Activated CD4-positive, alpha-beta T cell treated with anti-CD3 and anti-CD28 coated beads for 48 hours (primary cell): Measurements from ENCODE around the gene EVL.
A peak's percentile ranks its signal among the peaks of the same experiment; 100 is the strongest.
"Not testable (repeated sequence)": the region's sequence is repeated elsewhere in the genome, so short reads cannot be mapped to it uniquely, and the experiment has no call there.

ENCODE experiments used
- DNase-seq: peaks from one replicate; pipeline ENCODE4 v3.0.0-alpha.2; 2020

Gene EVL, protein sequence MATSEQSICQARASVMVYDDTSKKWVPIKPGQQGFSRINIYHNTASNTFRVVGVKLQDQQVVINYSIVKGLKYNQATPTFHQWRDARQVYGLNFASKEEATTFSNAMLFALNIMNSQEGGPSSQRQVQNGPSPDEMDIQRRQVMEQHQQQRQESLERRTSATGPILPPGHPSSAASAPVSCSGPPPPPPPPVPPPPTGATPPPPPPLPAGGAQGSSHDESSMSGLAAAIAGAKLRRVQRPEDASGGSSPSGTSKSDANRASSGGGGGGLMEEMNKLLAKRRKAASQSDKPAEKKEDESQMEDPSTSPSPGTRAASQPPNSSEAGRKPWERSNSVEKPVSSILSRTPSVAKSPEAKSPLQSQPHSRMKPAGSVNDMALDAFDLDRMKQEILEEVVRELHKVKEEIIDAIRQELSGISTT

DNA sequence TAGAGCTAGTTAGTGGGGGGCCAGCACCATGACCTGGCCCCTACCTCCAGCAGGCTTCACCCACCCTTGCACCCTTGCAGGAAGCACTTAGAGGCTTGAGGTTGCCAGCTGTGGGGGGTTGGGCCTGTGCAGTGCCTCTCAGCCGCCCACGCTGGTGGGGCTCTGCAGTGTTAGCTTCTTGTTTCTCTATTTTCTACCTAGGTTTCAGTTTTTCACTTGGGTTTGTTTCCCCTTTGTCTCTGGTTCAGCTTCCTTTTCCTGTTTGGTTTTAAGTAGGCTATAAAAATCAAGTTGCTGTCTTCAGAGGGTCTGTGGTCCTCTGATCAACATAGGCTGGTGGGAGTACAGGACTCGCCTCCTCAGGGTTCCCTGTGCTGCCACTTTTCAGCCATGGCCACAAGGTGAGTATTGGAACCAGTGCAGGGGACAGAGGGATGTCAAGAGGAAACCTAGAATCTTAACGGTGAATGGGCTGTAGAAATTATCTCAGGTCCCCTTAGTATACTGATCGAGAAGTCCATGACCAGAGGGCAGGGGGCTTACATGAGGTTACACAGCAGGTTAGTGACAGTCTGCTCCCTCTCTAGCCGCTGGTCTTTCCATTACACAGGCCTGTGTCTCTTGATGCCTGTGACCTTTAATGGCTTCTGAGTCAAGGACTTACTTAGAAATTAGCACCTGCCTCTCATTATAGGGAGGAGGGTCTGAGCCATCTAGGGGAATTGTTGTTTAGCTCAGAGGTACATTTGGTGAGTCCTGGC is at the start of gene EVL:
Gene EVL, plus strand, starts transcription at position 312 of the 761 bp plus-strand sequence. Its CDS starts 79 bp downstream, at position 391.
- peak; percentile 91 for DNase-seq

DNA sequence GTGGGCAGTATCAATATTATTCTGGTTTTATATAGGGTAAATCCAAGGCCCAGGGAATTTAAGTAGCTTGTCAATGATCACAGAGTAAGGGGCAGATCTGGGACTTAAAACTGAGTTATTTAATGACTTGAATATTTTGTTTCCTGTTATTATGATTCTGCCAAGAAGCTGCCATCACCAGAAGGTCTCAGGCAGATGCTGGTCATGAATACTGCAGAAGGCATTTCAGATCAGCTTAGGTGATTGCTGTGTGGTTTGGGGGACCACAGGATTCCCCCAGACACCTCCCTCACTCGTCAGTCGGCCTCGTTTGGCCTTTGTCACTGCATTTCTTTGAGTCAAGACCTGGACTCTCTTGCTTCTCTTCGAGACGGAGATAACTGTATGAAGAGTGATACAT is 47.7 kb upstream of the EVL start:
- no peak for DNase-seq

DNA sequence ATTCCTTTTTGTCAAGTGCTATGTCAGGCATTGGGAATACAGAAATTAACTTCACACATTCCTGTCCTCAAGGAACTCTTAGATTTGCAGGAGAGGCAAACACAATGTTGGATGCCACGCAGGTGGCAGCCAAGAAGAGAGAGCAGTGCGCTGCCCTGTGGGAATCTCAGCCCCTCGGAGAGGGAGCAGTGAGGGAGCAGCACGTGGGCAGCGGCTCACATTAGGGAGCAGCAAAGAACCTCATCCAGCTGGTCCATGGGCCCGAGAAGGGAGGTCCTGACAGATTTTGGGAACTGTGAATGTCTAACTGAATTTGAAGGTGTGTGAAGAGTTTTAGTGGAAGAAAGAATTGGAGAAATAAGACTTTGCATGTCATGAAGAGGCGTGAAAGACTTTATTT is 47.2 kb upstream of the EVL start:
- DNase-seq: no peak

DNA sequence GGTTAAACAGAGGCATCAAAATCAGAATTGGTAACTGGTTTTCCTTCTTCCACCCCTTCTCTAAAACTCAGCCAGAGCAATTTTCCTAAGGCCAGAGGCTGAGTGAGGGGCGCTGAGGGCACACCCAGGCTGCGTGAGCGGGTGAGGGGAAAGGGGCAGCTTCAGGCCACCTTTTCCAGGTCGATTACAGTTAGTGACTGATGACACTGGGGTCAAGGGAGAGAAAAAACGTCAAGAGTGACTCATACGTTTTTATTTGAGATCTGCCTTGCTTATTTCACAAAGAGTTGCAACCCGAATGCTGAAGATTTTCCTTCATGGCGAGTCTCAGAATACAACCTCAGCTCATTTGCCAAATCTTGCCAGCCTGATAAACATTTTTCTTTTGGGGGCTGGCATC is 46.7 kb upstream of the EVL start:
- DNase-seq: no peak

DNA sequence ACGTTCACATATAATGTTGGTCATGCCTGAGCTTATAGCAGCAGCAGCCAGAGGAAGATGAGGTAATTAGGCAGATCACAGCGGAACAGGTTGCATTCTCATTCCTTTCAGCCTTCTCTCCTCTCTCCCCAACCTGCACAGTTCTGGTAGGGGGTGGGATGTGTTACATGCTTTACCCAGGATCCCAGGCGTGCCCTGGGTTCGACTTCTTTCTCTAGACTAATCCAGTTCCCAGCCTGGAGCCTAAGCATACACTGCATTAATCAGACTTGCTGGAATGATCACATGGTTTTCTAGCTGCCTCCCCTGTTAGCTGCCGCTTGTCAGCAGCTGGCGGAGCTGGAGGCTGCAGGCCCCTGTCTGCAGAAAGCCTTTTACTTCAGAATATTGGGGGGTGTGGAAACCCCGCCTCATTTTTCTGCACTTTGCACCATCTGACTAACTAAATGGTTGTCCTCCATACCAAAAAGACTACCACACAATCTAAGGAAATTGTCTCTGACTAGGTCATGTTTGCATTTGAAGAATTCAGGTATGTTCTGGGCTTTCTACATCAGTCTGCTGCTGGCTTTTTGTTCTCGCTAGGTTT is 46.0 kb upstream of the EVL start:
- no peak for DNase-seq

DNA sequence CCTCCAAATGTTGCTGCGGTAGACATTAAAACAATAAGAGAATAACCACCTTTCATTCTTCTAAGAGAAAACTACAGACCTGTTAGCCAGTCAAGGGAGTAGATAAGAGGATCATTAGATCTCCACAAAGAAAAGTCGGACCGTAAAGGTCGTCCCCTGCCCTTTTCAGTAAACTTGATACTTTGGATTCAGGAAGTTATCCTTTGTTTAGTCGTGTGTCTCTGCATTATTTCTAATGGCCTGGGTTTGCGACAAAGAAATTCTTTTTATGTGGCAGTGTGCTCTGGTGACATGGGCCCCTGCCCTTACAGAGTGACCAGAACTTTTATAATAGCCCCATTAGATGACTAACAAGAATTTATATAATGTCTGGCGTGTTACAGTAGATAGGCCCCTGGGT is 44.6 kb upstream of the EVL start:
- no peak for DNase-seq

DNA sequence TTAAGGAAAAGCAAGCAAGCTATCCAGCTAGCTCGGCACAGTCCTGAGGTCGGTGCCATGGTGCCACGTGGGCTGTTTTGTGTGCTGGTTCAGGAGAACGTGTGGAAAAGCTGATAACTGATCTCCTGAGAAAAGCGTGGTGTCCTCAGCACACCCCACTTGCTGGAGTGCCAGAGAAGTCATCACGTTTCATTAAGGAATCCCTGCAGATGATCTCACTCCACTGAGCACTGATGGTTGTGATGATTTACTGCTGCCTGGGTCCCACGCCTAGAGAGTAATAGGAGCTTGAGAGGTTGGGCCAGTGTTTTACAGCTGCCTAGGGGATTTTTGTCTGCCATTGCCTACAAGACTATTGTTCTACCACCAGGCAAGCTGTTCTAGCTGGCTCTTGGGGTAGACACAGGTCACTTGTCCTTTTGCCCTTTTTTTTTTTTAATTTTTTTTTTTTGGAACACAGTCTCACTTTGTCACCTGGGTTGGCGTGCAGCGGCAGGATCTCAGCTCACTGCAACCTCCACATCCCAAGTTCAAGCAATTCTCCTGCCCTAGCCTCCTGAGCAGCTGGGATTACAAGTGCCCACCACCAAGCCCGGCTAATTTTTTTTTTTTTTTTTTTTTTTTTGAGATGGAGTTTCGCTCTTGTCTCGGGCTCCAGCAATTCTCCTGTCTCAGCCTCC is 42.3 kb upstream of the EVL start:
- DNase-seq: no peak

DNA sequence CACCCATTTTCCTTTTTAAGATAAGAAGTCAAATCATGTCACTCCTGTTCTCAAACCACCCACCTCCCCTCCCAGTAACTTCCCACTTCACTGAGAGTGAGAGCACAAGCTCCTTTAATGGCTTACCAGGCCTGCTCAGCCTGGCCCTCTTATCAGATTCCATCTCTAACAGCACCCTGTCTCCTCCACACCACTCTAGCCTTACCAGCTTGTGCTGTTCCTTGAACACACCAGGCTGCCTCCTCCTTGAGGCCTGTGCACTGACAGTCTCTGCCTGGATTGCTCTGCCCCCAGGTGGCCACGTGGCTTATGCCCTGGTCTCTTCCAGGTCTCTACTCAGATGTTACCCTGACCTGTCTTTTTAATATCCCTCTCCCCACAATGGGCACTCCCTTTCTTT is 40.1 kb upstream of the EVL start:
- peak; percentile 44 for DNase-seq

DNA sequence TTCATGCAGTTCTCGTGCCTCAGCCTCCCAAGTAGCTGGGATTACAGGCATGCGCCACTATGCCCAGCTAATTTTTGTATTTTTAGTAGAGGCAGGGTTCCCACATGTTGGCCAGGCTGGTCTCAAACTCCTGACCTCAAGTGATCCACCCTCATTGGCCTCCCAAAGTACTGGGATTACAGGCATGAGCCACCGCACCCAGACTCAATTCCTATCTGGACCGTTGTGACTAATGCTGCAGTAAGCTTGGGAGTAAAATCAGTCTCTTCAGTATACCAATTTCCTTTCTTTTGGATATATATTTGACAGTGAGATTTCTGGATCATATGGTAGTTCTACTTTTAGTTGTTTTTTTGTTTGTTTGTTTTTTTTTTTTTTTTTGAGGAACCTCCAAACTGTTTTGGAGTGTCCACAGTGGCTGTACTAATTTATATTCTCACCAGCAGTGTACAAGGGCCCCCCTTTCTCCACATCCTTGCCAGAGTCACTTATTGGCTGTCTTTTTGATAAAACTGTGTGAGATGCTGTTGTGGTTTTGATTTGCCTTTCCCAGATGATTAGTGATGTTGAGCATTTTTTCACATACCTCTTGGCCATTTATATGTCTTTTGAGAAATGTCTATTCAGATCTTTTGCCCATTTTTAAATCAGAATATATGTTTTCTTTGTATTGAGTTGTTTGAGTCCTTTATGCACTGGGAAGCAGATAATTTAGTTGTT is 37.3 kb upstream of the EVL start:
- no peak for DNase-seq

DNA sequence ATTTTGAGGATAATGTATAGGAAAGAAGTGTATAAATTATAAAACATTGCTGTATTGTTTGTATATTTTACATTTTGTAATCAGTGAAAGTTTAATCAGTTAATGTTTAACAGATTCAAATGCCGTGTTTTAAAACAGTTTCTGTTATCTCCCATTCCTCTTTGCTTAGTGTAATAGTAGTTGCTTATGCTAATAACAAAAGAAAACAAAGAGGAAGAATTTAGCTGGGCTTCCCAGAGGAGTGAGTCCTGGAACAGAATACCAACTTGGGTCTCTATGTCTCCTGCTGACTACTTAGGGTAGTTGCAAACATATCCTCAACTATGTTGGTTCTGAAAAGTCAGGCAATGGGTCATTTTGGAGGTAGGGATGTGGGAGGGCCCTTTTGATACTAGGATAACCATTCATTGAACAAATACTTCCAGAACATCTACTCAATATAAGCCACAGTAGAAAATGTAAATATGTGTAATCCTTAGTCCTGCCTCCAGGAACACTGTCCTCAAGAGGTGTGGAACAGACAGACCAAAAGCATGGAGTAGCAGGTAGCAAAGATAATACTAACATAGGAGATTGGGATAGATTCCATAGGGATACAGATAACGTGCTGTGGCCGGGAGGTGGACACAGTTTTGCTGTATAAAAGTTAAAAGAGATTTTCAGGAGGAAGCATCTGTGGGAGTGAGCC is 36.1 kb upstream of the EVL start:
- DNase-seq: no peak

DNA sequence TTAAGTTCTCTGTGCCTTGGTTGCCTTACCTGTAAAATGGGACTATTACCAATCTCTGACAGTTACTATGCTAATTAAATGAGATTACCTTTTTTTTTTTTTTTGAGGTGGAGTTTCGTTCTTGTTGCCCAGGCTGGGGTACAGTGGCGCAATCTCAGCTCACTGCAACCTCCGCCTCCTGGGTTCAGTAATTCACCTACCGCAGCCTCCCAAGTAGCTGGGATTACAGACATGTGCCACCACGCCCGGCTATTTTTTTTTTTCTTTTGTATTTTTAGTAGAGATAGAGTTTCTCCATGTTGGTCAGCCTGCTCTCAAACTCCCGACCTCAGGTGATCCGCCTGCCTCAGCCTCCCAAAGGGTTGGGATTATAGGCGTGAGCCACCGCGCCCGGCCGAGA is 35.2 kb upstream of the EVL start:
- not testable (repeated sequence) for DNase-seq

DNA sequence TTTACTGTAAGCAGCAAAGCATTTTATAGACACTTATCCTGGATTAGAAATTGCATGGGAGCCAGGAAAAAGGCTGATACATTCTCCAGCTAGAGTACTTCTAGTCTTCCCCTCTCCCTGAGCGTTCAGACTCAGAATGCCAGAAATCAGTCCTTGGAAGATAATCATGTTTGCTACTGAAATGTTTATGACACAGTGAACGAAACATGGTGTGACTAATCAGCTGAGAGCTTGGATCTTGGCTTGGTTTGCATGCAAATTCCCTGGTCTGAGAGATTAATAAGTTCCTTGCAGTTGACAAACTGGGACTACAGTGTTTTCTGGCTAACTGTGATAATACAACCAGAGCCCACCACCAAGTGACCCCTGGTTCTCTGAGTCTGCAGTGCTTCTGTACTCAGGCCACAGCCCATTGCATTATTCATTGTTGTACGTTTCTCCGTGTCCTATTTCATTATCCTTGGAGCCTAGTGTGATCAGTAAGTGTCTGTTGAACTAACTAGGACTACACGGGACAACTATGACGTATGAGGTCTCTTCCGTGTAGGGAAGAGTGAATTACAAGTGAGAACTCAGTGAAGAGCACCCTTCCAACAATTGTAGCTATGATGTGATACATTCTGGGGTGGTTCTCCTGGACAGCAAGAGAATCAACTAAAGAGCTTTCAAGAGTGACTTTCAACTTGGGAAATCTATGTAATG is 34.6 kb upstream of the EVL start:
- DNase-seq: no peak

DNA sequence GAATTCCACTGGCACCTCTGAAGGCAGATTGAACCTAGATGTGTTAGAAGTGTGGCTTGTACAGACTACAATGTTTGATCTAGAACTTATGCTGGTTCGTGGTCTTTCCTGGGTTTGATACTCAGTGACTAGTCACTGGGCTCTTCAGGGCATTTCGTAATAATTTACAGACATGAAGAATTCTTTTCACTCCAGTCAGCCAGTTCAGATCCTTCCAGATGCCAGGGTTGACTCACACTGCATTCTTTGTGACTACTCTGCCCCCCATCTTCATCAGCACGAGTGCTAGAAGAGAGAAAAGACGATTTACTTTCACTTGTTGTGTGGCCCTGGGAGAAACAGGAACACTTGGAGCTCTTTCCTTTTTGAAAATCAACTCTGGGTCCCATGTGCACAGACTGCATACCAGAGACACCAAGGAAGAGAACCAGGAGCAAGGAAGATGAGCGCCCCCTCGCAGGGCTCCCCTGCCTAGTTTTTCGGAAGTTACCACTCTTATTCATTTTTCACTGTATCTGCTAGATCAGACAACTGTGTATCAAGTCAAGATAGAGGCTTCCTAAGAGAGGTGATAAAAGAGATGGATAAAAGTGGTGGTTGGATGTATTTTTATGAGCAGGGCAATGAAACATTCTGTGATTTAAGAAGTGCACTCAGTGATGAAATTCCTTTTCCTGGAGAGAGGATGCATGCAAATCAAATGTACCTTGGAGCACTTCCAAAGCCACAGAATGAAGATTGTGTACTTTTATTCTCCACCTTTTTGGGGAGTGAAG is 33.5 kb upstream of the EVL start:
- no peak for DNase-seq

DNA sequence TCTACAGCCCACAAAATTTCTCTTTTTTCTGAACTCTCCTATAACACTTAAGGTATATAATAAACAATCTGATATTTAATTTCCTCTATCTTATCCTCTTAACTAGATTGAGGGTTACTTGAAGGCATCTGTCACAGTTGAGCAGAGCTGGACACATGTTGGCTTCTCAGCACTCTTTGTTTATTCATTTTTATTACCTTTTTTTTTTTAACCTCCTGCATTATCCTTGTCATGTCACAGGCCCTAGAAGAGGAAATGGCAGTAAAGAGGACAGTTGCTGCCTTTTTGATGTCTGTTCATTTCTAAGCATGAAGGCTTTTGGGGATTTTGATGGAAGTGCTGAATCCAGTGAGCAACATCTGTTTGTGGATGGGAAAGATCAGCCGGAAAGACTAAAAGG is 32.5 kb upstream of the EVL start:
- DNase-seq: no peak

DNA sequence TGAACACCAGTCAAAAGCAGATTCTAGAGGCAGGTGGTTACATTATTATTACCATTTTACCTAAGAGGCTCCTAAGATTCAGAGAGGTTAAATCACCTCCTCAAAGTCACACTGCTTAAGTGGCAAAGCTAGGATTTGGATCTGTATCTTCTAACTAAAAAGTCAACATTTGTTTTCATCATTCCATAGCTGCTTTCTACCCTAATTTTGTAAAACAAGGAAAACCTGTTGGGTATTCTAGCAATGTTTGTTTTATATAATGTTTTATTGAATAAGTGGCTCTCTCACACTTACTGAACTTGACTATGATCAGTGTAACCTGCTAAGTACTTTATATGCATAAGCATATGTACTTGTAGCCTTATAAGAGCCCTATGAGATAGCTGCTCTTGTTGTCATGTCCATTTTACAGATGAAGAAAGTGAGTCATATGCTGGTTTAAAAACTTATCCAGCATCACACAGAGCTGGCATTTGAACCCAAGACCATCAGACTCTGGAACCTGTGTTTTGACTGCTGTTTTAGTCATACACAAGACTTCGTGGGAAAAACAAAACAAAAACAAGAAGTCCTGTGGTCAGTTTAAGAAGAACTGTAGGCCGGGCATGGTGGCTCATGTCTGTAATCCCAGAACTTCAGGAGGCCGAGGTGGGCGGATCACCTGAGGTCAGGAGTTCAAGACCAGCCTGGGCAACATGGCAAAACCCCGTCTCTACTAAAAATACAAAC is 31.7 kb upstream of the EVL start:
- no peak for DNase-seq

DNA sequence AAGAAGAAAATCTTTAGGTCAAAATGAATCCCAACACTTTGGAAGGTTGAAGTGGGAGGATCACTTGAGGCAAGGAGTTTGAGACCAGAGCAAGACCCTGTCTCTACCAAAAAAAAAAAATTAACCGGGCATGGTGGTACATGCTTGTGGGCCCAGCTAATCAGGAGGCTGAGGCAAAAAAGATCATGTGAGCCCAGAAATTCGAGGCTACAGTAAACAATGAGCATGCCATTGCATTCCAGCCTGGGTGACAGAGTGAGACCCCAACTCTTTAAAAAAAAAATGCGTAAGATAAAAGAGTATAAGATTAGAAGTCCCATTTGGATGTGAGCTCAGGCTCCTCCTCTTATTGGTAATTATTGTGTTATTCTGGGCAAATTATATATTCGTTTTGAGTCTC is 30.8 kb upstream of the EVL start:
- no peak for DNase-seq

DNA sequence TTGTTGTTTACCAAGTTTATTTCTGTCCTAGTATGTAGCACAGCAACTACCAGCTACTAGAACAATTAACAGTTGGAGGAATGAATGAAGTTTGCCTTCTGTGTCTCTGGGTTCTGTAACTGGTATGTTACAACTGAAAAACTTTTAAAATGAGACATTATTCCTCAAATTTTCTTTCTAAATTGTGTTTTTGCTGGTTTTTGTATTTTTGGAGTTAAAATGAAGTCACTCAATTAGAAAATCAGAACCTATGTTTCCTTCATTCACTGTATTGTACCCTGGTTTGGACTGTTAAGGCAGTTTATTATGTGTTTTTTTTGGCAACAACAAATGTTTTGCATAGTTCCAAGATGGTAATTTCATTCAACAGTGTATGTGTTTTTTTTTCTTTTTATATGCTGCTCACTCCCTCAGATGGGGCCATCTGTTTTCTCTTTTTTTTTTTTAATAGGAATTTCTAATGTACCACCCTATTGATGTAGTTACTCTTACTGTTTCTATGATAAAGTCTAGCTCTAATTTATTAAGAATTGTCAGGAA is 30.2 kb upstream of the EVL start:
- DNase-seq: no peak

DNA sequence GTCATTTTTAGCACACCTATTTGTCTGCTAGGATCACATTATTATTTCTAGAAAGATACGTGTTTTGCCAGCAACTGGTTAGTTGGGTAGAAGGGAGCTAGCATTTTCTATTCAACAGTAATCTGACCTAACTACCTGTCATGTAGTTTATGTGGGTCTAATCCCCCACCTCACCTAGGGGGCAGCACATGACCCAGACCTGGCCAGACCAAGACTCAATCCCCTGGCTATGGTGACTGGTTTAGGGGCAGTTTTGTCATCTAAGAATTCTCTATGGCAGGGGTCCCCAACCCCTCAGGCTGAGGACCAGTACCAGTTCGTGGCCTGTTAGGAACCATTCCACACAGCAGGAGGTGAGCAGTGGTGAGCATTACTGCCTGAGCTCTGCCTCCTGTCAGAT is 29.5 kb upstream of the EVL start:
- no peak for DNase-seq

DNA sequence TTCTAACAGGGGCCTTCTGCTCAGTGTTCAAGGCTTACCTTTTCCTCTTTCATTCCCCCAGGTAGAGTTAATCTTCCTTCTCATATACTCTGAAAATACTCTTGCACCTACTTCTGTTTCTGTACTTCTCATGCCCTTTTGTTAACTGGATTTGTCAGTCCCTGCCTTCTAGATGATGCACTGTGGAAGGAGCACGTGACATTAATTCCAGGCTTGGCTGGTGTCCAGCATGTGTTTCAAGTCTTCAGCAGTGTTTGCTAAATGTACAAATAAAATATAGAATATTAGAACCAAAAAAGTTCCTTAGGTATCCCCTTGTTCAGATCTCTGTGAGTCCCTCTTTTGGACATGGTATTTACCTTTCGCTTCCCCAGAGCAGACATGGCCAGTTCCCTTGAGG is 27.9 kb upstream of the EVL start:
- DNase-seq: no peak

DNA sequence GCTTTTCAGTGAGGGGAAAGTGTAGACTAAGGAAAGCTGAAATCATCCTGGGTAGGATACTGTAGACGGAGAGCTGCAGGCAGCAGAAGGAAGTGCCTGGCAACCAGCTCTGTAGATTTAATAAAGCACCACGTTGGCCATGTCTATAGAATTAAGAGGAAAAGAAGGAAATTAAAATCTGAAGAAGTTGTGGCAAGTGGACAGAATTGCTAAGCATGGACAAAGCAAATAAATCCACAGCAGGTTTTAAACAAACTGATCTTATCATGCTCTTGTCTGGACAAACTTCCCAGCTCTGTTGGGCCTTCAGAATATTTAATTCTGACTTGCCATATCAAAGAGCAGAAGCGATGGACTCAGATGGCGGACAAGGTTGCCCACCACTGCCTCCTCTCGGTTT is 27.2 kb upstream of the EVL start:
- no peak for DNase-seq
